A673 (cell line): ENCODE data around the gene KPNA1. TPM values are rescaled to one million over a fixed set of nuclear protein-coding genes. Genes with fewer than 3 reads are reported as not detected.
A peak's percentile ranks its signal among the peaks of the same experiment; 100 is the strongest.

Source experiments
- BruUV-seq: library from RNA; stranded (reverse); fragments of 400-500 nt; replicated peaks from 2 replicates; lab custom pipeline; 2021; lab: Mats Ljungman, UMichigan
- CTCF ChIA-PET: fragments of 300-600 bp; sonication (Branson Sonifier 250); formaldehyde crosslinking; loops from one replicate; lab custom pipeline; 2022; ENCODE audit warnings: antibody characterized with exemption; lab: Charles Lee
- POLR2A ChIA-PET: fragments of 300-600 bp; sonication (Branson Sonifier 250); formaldehyde crosslinking; loops from one replicate; lab custom pipeline; 2022; ENCODE audit warnings: antibody characterized with exemption; ENCODE audit not compliant: low non-redundant PET; lab: Charles Lee
- DNase-seq: peaks from one replicate; pipeline ENCODE4 v3.0.0-alpha.2; 2015; ENCODE audit warnings: low spot score
- H3K27ac ChIP-seq: fragments of 200-600 bp; sonication (generic); 2 replicates; pipeline ENCODE4 v1.5.1; 2016; ENCODE audit warnings: mixed run types, low read depth, mild to moderate bottlenecking, mixed read lengths, antibody characterized with exemption, low read length; ENCODE audit not compliant: poor library complexity, severe bottlenecking
- H3K27me3 ChIP-seq: fragments of 200-600 bp; sonication (generic); replicated peaks from 2 replicates; pipeline ENCODE4 v1.6.1; 2017; ENCODE audit warnings: mixed run types, low read depth, mild to moderate bottlenecking, mixed read lengths, antibody characterized with exemption, low read length; ENCODE audit not compliant: insufficient read depth, poor library complexity
- H3K36me3 ChIP-seq: fragments of 200-600 bp; sonication (generic); 2 replicates; pipeline ENCODE4 v1.6.1; 2016; ENCODE audit warnings: mixed run types, mild to moderate bottlenecking, mixed read lengths, antibody characterized with exemption, low read length; ENCODE audit not compliant: insufficient read depth, poor library complexity, severe bottlenecking
- H3K4me1 ChIP-seq: fragments of 200-600 bp; sonication (generic); 2 replicates; pipeline ENCODE4 v1.6.1; 2017; ENCODE audit warnings: mixed run types, mild to moderate bottlenecking, mixed read lengths, antibody characterized with exemption, low read length; ENCODE audit not compliant: insufficient read depth, poor library complexity, severe bottlenecking
- H3K4me3 ChIP-seq: fragments of 200-600 bp; sonication (generic); 2 replicates; pipeline ENCODE4 v1.5.1; 2016; ENCODE audit warnings: low read depth, mixed run types, mild to moderate bottlenecking, mixed read lengths, low read length; ENCODE audit not compliant: poor library complexity, severe bottlenecking
- H3K9me3 ChIP-seq: fragments of 200-600 bp; sonication (generic); 2 replicates; pipeline ENCODE4 v1.6.1; 2016; ENCODE audit warnings: mixed run types, low read depth, mild to moderate bottlenecking, mixed read lengths, antibody characterized with exemption, low read length; ENCODE audit not compliant: poor library complexity, severe bottlenecking
- EZH2 ChIP-seq: fragments of 200-600 bp; sonication (generic); IDR thresholded peaks from 2 replicates; pipeline ENCODE4 v1.6.1; 2017; ENCODE audit warnings: borderline replicate concordance, low read depth, mild to moderate bottlenecking, mixed read lengths, antibody characterized with exemption, low read length; ENCODE audit not compliant: poor library complexity, severe bottlenecking
- intact Hi-C: fragments of 100-400 bp; cut with micrococcal nuclease; formaldehyde crosslinking; loops from one replicate; pipeline ENCODE4 v1.10.0; 2022; ENCODE audit not compliant: unreplicated experiment
- total RNA-seq: library from RNA; stranded (reverse); gene quantifications from 2 replicates; pipeline ENCODE4 v1.2.3, GENCODE V29; 2021
- TF ChIP-seq, protein P1 (sequence below): fragments of 300-800, 200-600 bp; sonication (generic); conservative IDR thresholded peaks from 2 replicates; pipeline ENCODE4 v1.5.1; 2017; ENCODE audit warnings: low read depth, mild to moderate bottlenecking, antibody characterized with exemption, low read length, moderate library complexity, mixed read lengths

KPNA1 gene
- total RNA-seq, 1 experiment from 2014 or later: 110 TPM

- no peaks in the 10 kb centered on the region for H3K9me3 ChIP-seq
- intact Hi-C loops: no loop called here
- no peak for DNase-seq
- ChIA-PET CTCF (no interaction called here), POLR2A (no interaction called here)
- TF ChIP-seq EZH2: no peak
- TF ChIP-seq, protein P1, sequence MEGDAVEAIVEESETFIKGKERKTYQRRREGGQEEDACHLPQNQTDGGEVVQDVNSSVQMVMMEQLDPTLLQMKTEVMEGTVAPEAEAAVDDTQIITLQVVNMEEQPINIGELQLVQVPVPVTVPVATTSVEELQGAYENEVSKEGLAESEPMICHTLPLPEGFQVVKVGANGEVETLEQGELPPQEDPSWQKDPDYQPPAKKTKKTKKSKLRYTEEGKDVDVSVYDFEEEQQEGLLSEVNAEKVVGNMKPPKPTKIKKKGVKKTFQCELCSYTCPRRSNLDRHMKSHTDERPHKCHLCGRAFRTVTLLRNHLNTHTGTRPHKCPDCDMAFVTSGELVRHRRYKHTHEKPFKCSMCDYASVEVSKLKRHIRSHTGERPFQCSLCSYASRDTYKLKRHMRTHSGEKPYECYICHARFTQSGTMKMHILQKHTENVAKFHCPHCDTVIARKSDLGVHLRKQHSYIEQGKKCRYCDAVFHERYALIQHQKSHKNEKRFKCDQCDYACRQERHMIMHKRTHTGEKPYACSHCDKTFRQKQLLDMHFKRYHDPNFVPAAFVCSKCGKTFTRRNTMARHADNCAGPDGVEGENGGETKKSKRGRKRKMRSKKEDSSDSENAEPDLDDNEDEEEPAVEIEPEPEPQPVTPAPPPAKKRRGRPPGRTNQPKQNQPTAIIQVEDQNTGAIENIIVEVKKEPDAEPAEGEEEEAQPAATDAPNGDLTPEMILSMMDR: no peak
- peaks cover 24% of the 10 kb centered on the region for H3K4me1 ChIP-seq
- H3K4me3 ChIP-seq: peak overlapping the region; percentile 89
- no TSS peak for BruUV-seq
- H3K27me3 ChIP-seq: no peaks in the 10 kb centered on the region
- peak overlapping the region; percentile 96 for H3K27ac ChIP-seq
- no peaks in the 10 kb centered on the region for H3K36me3 ChIP-seq
Measured at GRCh38 chr3:122515020-122515468, 305 bp upstream of the KPNA1 start.

DNA sequence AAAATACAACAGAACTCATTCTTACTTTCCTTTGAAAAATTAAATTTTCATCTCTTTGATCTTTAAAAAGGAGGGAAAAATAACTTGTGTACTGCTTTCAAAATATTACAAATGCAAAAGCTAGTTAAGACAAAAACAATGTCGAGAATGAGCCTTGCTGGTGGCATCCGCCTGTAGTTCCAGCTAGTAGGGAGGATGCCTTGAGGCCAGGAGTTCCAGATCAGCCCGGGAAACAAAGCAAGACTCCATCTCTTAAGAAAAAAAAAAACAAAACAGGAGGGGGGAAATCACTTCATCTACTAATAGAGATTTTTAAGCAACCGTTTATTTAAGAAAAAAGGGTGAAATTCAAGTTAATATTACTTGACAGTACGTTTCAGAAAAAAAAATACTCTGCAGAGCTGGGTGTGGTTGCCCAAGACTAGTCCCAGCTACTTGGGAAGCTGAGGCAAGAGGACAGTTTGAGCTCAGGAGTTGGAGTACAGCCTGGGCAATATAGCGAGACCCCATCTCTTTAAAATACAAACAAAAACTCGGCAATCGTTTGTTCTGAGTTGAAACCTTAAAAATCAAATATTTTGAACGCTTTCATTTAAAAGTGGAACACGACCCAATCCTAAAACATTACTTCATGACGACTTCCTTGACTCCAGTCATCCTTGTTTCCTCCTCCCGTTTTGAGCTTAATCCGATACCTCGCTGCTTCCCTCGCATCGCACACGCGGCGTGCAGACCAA is 1.2 kb downstream of the KPNA1 start:
- Histone ChIP-seq H3K36me3 (no peaks in the 10 kb centered on the region), H3K4me1 (peaks cover 24% of the 10 kb centered on the region), H3K27ac (peak overlapping the region; percentile 96), H3K4me3 (peak overlapping the region; percentile 89), H3K27me3 (no peaks in the 10 kb centered on the region), H3K9me3 (no peaks in the 10 kb centered on the region)
- TF ChIP-seq EZH2: no peak
- TF ChIP-seq, protein P1: no peak
- intact Hi-C loops: no loop called here
- DNase-seq: no peak
- TSS peak; percentile 42 for BruUV-seq
- POLR2A ChIA-PET: interaction anchor here (0.5 kb wide), 1 partner anchor 124 kb away, joined by 4 read pairs; no protein-coding TSS in a partner anchor
- CTCF ChIA-PET: interaction anchor here (0.6 kb wide), 1 partner anchor 486 kb away, joined by 6 read pairs; no protein-coding TSS in a partner anchor

- intact Hi-C loops: no loop called here
- POLR2A ChIA-PET: no interaction called here
Measured at GRCh38 chr3:122512284-122512683, 2.5 kb downstream of the KPNA1 start.

More at GRCh38 chr3:122512284-122512683, 2.5 kb downstream of the KPNA1 start:
- H3K9me3 ChIP-seq: no peaks in the 10 kb centered on the region
- peaks cover 24% of the 10 kb centered on the region for H3K4me1 ChIP-seq
- no peaks in the 10 kb centered on the region for H3K36me3 ChIP-seq
- H3K27ac ChIP-seq: no peak overlapping the region
- no peaks in the 10 kb centered on the region for H3K27me3 ChIP-seq
- CTCF ChIA-PET: no interaction called here
- no peak for DNase-seq
- no peak overlapping the region for H3K4me3 ChIP-seq
- BruUV-seq: no TSS peak
- TF ChIP-seq, protein P1: no peak
- no peak for TF ChIP-seq EZH2
